GM21619 (cell line): Measurements from ENCODE around the gene CCDC77.

Source experiments
- ATAC-seq: cut with Tn5 transposase; IDR thresholded peaks from one replicate; pipeline ENCODE4 v1.9.1; 2021; ENCODE audit not compliant: unreplicated experiment

Gene CCDC77

GRCh38 chr12:480831-481816, 79.7 kb downstream of the CCDC77 start:
- no peak for ATAC-seq

GRCh38 chr12:482061-482460, 80.6 kb downstream of the CCDC77 start:
- ATAC-seq, result no peak

- ATAC-seq, result no peak
These were observed 82.7 kb downstream of the CCDC77 start for GRCh38 chr12:484096-484495.

GRCh38 chr12:490260-490659, 88.8 kb downstream of the CCDC77 start:
- ATAC-seq, result no peak
